SU-DHL-6 (cell line): Measurements from ENCODE around the gene ADSL.

Experiments used
- H2AFZ ChIP-seq: fragments of 200-600 bp; sonication (generic); 2 replicates; pipeline ENCODE4 v1.6.1; 2014; ENCODE audit warnings: low read depth, mild to moderate bottlenecking, moderate library complexity, mixed read lengths, antibody characterized with exemption, low read length; ENCODE audit not compliant: severe bottlenecking
- H3F3A ChIP-seq: fragments of 200-600 bp; shearing (Covaris generic); 2 replicates; pipeline ENCODE4 v1.6.0; 2016; ENCODE audit warnings: antibody characterized with exemption, mild to moderate bottlenecking; ENCODE audit not compliant: insufficient read depth
- H3K27ac ChIP-seq: fragments of 200-600 bp; sonication (generic); 2 replicates; pipeline ENCODE4 v1.5.1; 2016; ENCODE audit warnings: low read depth, mild to moderate bottlenecking, low read length, moderate library complexity, mixed read lengths
- H3K27me3 ChIP-seq: fragments of 200-600 bp; sonication (generic), shearing (Covaris generic); 2 replicates; pipeline ENCODE4 v1.6.0; 2014; ENCODE audit warnings: mild to moderate bottlenecking, low read length
- H3K36me3 ChIP-seq: fragments of 200-600 bp; sonication (generic); 2 replicates; pipeline ENCODE4 v1.6.1; 2014; ENCODE audit warnings: mild to moderate bottlenecking, low read length, mixed read lengths
- H3K4me2 ChIP-seq: fragments of 300-600, 200-600 bp; shearing (Covaris generic), sonication (generic); 2 replicates; pipeline ENCODE4 v1.6.0; 2014; ENCODE audit warnings: low read length, low read depth, mild to moderate bottlenecking; ENCODE audit not compliant: poor library complexity, severe bottlenecking
- H3K4me3 ChIP-seq: fragments of 200-600 bp; sonication (generic); 2 replicates; pipeline ENCODE4 v1.5.1; 2014; ENCODE audit warnings: antibody characterized with exemption, low read length, mild to moderate bottlenecking, mixed read lengths; ENCODE audit not compliant: insufficient read depth, poor library complexity, severe bottlenecking
- H3K79me2 ChIP-seq: fragments of 200-600 bp; sonication (generic); 2 replicates; pipeline ENCODE4 v1.6.1; 2014; ENCODE audit warnings: mild to moderate bottlenecking, low read length, moderate library complexity; ENCODE audit not compliant: insufficient read depth
- H3K9ac ChIP-seq: fragments of 200-600 bp; sonication (generic); 2 replicates; pipeline ENCODE4 v1.7.0; 2014; ENCODE audit warnings: mild to moderate bottlenecking, low read length
- H3K9me2 ChIP-seq: fragments of 200-600 bp; sonication (generic); replicated peaks from 2 replicates; pipeline ENCODE4 v1.6.1; 2014; ENCODE audit warnings: low read length; ENCODE audit not compliant: insufficient read depth
- H3K9me3 ChIP-seq: fragments of 200-600 bp; sonication (generic); 2 replicates; pipeline ENCODE4 v1.6.1; 2014; ENCODE audit warnings: low read length, mixed read lengths; ENCODE audit not compliant: insufficient read depth
- H4K20me1 ChIP-seq: fragments of 200-600 bp; sonication (generic); 2 replicates; pipeline ENCODE4 v1.6.1; 2014; ENCODE audit warnings: low read depth, mild to moderate bottlenecking, antibody characterized with exemption, low read length, moderate library complexity, mixed read lengths
- CTCF ChIP-seq: fragments of 200-600 bp; sonication (generic); IDR thresholded peaks from one replicate; pipeline ENCODE4 v1.5.1; 2017; ENCODE audit warnings: antibody characterized with exemption, mild to moderate bottlenecking, low read length, moderate library complexity; ENCODE audit not compliant: insufficient read depth, poor library complexity, severe bottlenecking
- EZH2phosphoT487 ChIP-seq: fragments of 200-600 bp; sonication (generic), shearing (Covaris generic); conservative IDR thresholded peaks from 2 replicates; pipeline ENCODE4 v1.6.1; 2018; ENCODE audit warnings: mild to moderate bottlenecking, antibody characterized with exemption, low read length, moderate library complexity, mixed read lengths

The ADSL gene

GRCh38 chr22:40348025-40348658, 1.8 kb downstream of the ADSL start:
- H3K4me3 ChIP-seq, result peak overlapping the region; percentile 89
- TF ChIP-seq CTCF (peak; percentile 70), EZH2phosphoT487 (no peak)
- H3K79me2 ChIP-seq, result peaks cover 48% of the 10 kb centered on the region
- peak overlapping the region; percentile 93; the same call in 1 of the 2 replicates for H3K27ac ChIP-seq
- no peaks in the 10 kb centered on the region for H3K9me2 ChIP-seq
- H4K20me1 ChIP-seq, result no peaks in the 10 kb centered on the region
- H3K36me3 ChIP-seq, result peaks cover 15% of the 10 kb centered on the region; the same call in 1 of the 2 replicates
- H3K27me3 ChIP-seq, result no peaks in the 10 kb centered on the region
- H3K9me3 ChIP-seq, result no peaks in the 10 kb centered on the region
- peak overlapping the region; percentile 79 for H3K4me2 ChIP-seq
- peak overlapping the region; percentile 71 for H3K9ac ChIP-seq
- no peak overlapping the region for H2AFZ ChIP-seq
- peaks cover 16% of the 10 kb centered on the region for H3F3A ChIP-seq

- Histone ChIP-seq H3K27me3 (no peaks in the 10 kb centered on the region), H3K79me2 (peaks cover 42% of the 10 kb centered on the region), H3F3A (peaks cover 2% of the 10 kb centered on the region; the same call in 1 of the 2 replicates), H3K9ac (no peak overlapping the region), H3K27ac (no peak overlapping the region), H2AFZ (no peak overlapping the region), H3K4me3 (no peak overlapping the region), H3K9me2 (no peaks in the 10 kb centered on the region), H3K36me3 (peaks cover 33% of the 10 kb centered on the region), H4K20me1 (no peaks in the 10 kb centered on the region), H3K4me2 (no peak overlapping the region), H3K9me3 (no peaks in the 10 kb centered on the region)
- TF ChIP-seq EZH2phosphoT487 (no peak), CTCF (no peak)
These were observed 6.5 kb downstream of the ADSL start for GRCh38 chr22:40352763-40353162.

- H3K27me3 ChIP-seq, result no peaks in the 10 kb centered on the region
- H3F3A ChIP-seq, result peaks cover 17% of the 10 kb centered on the region
- no peak overlapping the region for H3K9ac ChIP-seq
- H3K4me3 ChIP-seq, result no peak overlapping the region
- H3K9me2 ChIP-seq, result no peaks in the 10 kb centered on the region
- no peaks in the 10 kb centered on the region for H3K79me2 ChIP-seq
- no peak overlapping the region for H2AFZ ChIP-seq
- H3K9me3 ChIP-seq, result no peaks in the 10 kb centered on the region
- H3K36me3 ChIP-seq, result peaks cover 49% of the 10 kb centered on the region
- TF ChIP-seq EZH2phosphoT487, result no peak
- H4K20me1 ChIP-seq, result no peaks in the 10 kb centered on the region
- no peak overlapping the region for H3K4me2 ChIP-seq
- no peak overlapping the region for H3K27ac ChIP-seq
These were observed 14.8 kb downstream of the ADSL start for GRCh38 chr22:40361100-40361499.

- Histone ChIP-seq H3K4me3 (no peak overlapping the region), H3K27me3 (no peaks in the 10 kb centered on the region), H3K4me2 (no peak overlapping the region), H3K9me2 (no peaks in the 10 kb centered on the region), H3F3A (peaks cover 32% of the 10 kb centered on the region), H3K36me3 (peaks cover 48% of the 10 kb centered on the region), H2AFZ (no peak overlapping the region), H3K9ac (no peak overlapping the region), H3K27ac (no peak overlapping the region), H3K9me3 (no peaks in the 10 kb centered on the region), H3K79me2 (no peaks in the 10 kb centered on the region), H4K20me1 (no peaks in the 10 kb centered on the region)
- TF ChIP-seq EZH2phosphoT487, result no peak
- no peak for TF ChIP-seq CTCF
These were observed 16.8 kb downstream of the ADSL start for GRCh38 chr22:40363059-40363458.
